Mesodermal cell (in vitro differentiated cells): ENCODE measurements around the gene NISCH.

Experiments used
- H3K27ac ChIP-seq: 2 replicates; pipeline ENCODE4 v1.7.0; 2013; ENCODE audit warnings: mild to moderate bottlenecking, low read depth, low read length, moderate library complexity; ENCODE audit not compliant: severe bottlenecking
- H3K36me3 ChIP-seq: 2 replicates; pipeline ENCODE4 v1.7.1; 2013; ENCODE audit warnings: mild to moderate bottlenecking, low read length, moderate library complexity; ENCODE audit not compliant: control insufficient read depth, insufficient read depth
- H3K4me1 ChIP-seq: one replicate; pipeline ENCODE4 v1.7.1; 2013; ENCODE audit warnings: mild to moderate bottlenecking, low read length; ENCODE audit not compliant: insufficient read depth, control insufficient read depth, poor library complexity, severe bottlenecking
- H3K4me3 ChIP-seq: 2 replicates; pipeline ENCODE4 v1.7.0; 2013; ENCODE audit warnings: low read length, control low read depth, mild to moderate bottlenecking; ENCODE audit not compliant: insufficient read depth, poor library complexity, severe bottlenecking; ENCODE audit errors: extremely low read depth
- H3K9me3 ChIP-seq: 2 replicates; pipeline ENCODE4 v1.7.1; 2013; ENCODE audit warnings: mild to moderate bottlenecking, low read length, moderate library complexity; ENCODE audit not compliant: control insufficient read depth
- WGBS, 2 experiments: methylation state at CpG; one replicate each; pipeline ENCODE4 v1.1.5; 2013; ENCODE audit warnings: missing lambda C conversion rate in 2 of 2; ENCODE audit not compliant: insufficient coverage in 2 of 2; 5-methylcytosine and 5-hydroxymethylcytosine counted together

Gene NISCH

DNA sequence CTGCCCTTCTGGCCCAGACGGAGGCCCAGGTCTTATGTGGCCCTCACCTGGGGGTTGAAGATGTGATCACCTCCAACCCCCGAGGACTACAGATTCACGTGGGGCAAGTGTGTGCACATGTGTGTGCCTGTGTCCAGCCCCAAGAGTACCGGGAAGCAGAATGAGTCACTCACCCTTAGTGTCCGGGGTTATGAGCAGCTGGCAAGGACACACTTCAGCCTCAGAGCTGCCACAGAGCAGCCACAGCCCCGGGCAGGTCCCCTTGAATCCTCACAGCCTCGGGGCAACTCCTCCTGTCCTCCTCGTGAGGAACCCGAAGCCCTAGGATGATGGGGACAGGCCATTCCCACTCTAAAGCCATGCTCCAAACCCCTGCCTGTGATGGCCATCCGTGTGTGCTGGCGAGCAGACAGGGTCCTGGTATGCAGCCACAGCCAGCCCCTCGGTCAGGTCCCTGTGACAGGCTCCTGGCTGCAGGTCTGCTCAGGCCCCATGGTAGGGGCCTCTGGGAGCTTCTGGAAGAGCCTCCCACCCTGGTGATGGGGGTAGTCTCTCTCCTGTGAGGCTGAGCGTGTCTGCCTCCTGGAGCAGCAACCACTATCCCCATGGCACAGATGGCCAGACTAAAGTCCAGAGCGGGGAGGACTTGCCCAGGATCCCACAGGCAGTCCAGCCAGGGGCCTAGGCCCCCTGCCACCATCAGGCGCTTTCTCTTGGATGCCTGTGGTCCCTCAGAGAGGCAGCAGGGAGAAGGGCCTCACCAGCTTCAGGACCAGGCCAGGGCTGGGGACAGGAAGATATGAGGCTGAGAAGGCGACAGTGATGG is 40.6 kb downstream of the NISCH start:
- Histone ChIP-seq H3K27ac (no peak overlapping the region), H3K4me3 (no peak overlapping the region), H3K36me3 (peaks cover 26% of the 10 kb centered on the region), H3K4me1 (peaks cover 9% of the 10 kb centered on the region), H3K9me3 (no peaks in the 10 kb centered on the region)
- WGBS, 2 experiments: 90 to 92% methylated on average over 13 to 15 of the region's 16 CpGs

DNA sequence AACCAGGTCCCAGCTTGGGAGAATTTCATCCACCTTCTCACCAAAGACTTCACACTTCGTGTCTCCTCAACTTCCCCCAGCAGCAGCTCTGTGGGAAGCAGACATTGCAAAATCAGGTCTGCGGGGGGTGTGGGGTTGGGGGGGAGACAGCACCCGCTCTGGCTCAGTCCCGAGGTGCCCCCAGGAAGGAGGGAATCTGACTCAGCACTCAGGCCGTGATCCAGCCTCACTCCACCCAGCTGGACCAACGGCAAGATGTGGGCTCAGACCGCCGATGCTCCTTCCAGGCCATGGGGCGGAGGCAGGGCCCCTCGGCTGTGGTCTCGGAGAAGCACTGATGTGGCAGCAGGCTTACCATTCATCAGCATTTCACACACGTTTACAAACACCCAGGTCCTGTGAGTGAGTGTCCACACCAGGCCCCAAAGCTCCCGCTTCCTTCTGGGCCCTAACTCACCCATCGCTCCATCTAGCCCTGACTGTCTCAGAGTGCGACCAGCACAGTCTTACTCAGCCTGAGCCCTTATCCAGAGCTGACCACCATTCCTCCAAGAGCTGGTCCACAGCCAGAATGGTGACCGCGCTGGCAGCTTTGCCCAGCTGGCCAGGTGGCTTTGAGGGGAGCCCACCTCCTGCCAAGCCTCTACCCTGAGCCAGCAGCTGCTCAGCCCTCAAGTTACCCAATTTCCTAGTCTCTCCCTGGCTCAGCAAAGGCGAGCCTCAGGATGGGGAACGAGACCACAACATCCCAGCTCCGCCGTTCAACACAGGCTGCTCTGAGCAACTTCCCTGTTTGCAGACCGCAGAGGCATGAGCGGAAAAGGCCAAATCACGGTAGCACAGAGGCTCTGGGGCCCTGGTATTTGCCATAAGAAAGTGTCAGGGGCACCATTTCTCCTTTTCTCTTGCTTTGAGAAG is 43.0 kb downstream of the NISCH start:
- H3K36me3 ChIP-seq: peaks cover 3% of the 10 kb centered on the region

DNA sequence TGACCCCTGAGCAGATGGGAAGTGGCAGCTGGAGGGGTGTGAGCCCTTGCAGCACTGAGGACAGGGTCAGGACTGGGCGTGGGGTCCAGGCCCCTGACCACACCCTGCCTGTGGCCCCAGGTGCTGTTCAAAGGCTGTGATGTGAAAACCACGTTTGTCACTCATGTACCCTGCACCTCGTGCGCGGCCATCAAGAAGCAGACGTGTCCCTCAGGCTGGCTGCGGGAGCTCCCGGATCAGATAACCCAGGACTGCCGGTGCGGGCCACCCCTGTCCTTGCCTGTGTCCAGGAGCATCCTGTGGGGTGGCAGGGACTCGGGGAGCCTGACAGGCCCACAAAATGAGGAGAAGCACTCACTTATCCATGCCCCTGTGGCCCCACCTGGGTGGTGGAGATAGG is 45.6 kb downstream of the NISCH start:
- Histone ChIP-seq H3K4me3 (no peak overlapping the region), H3K27ac (no peak overlapping the region), H3K36me3 (no peaks in the 10 kb centered on the region), H3K4me1 (no peaks in the 10 kb centered on the region), H3K9me3 (no peaks in the 10 kb centered on the region)
- 93 to 98% methylated on average over 8 to 11 of the region's 11 CpGs for WGBS, 2 experiments

More for the DNA sequence above, 43.0 kb downstream of the NISCH start:
- Histone ChIP-seq H3K9me3 (no peaks in the 10 kb centered on the region), H3K27ac (no peak overlapping the region), H3K4me1 (peaks cover 4% of the 10 kb centered on the region), H3K4me3 (no peak overlapping the region)
- 90 to 93% methylated on average over 20 to 22 of the region's 24 CpGs for WGBS, 2 experiments

DNA sequence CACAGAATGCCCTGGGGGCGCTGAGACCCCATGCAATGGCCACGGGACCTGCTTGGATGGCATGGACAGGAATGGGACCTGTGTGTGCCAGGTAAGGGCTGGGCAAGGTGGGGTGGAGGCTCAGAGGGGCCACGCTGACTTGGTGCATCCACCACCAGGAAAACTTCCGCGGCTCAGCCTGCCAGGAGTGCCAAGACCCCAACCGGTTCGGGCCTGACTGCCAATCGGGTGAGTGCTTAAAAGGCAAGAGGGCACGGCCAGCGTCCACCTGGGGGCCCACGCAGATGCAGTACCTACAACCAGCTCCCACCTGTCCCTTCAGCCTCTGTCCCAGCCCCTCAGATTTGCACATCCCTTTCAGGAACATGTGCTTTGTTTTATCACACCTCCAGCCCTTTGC is 46.6 kb downstream of the NISCH start:
- H3K9me3 ChIP-seq: no peaks in the 10 kb centered on the region
- H3K4me3 ChIP-seq: no peak overlapping the region
- no peaks in the 10 kb centered on the region for H3K36me3 ChIP-seq
- H3K27ac ChIP-seq: no peak overlapping the region
- WGBS, 2 experiments: 87 to 89% methylated on average over 10 to 11 of the region's 11 CpGs
- H3K4me1 ChIP-seq: no peaks in the 10 kb centered on the region

DNA sequence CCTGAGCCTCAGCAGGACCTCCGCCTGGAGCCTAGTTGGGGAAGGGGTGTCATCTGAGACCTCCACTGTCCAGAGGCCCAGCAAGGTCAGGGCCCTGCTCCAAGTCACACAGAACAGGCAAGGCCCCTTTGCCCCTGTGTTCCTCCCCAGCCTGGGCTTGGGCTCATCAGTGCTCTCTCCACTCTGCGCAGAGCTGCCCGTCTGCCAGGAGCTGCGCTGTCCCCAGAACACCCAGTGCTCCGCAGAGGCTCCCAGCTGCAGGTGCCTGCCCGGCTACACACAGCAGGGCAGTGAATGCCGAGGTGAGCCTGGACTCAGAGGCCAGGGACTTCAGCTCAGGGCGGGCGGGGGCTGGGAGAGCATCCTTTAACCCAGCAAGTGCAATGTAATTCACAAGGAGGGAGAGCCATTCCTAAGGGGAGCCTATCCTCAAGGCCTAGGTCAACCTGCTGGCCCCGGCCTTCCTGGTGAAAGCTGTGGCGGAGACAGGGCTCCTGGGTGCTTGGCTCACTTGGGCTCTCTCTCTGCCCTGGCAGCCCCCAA is 47.5 kb downstream of the NISCH start:
- Histone ChIP-seq H3K9me3 (no peaks in the 10 kb centered on the region), H3K4me1 (no peaks in the 10 kb centered on the region), H3K4me3 (no peak overlapping the region), H3K36me3 (no peaks in the 10 kb centered on the region), H3K27ac (no peak overlapping the region)
- WGBS, 2 experiments: 91 to 95% methylated on average over 10 to 11 of the region's 11 CpGs

DNA sequence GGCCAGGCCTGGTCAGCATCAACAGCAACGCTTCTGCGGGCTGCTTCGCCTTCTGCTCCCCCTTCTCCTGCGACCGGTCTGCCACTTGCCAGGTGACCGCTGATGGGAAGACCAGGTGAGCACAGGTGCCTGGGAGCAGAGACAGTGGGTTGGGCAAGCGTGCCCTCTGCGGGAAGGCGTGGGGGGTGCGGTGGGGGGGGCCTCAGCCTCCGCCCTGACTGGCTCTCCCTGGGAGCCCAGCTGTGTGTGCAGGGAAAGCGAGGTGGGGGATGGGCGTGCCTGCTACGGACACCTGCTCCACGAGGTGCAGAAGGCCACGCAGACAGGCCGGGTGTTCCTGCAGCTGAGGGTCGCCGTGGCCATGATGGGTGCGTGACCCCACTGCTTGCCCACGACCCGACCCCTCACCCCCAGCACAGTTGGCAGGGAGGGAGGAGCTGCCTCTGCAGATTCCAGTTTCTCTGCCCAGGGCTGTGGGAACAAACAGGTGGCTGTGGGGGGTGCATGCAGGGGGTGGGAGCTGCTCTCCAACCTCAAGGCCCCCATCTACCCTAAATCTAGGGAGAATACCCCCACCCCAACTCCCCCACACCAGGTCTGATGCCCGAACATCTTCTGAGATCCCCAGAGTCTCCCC is 48.5 kb downstream of the NISCH start:
- H3K4me3 ChIP-seq: no peak overlapping the region
- H3K27ac ChIP-seq: no peak overlapping the region
- no peaks in the 10 kb centered on the region for H3K9me3 ChIP-seq
- WGBS, 2 experiments: 79 to 81% methylated on average over 11 to 17 of the region's 23 CpGs
- H3K36me3 ChIP-seq: no peaks in the 10 kb centered on the region
- H3K4me1 ChIP-seq: no peaks in the 10 kb centered on the region

DNA sequence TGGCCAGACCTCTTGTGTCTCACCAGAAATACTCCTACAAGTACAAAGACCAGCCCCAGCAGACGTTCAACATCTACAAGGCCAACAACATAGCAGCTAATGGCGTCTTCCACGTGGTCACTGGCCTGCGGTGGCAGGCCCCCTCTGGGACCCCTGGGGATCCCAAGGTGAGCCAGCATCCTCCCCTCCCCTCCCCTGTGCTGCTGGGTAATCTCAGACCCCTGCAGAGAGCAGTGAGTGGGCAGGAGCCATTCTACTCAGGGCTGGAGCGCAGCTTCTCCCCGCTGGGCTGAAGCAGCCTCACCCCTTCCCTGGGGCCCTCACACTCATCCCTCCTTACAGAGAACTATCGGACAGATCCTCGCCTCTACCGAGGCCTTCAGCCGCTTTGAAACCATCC is 49.6 kb downstream of the NISCH start:
- no peaks in the 10 kb centered on the region for H3K9me3 ChIP-seq
- no peaks in the 10 kb centered on the region for H3K4me1 ChIP-seq
- 85 to 92% methylated on average over 9 to 10 of the region's 10 CpGs for WGBS, 2 experiments

DNA sequence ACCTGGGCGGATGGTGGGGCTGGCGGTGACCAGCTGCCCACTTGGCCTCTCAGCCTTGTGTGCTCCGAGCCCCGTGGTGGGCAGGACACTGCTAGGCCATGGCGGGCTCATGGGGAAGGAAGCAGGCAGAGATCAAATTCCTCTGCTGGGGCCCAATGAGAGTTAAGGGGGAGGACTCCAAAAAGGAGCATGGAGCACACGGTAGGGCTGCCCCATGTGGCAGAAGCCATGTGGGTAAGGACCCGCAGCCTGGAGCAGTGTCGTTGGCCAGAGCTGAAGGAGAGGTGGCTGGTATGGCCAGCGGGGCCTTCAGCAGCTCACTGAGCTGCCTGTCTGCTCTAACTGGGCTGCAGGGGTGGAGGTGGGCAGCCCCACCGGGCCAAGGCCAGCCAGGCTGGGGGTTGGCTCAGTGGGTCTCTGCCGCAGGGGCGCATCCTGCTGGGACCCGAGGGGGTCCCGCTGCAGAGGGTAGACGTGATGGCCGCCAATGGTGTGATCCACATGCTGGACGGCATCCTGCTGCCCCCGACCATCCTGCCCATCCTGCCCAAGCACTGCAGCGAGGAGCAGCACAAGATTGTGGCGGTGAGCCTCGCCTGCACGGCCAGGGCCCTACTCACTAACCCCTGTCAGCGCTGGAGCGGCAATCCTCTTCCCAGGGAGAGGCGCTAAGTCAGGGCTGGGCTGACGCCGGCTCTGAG is 51.0 kb downstream of the NISCH start:
- Histone ChIP-seq H3K36me3 (no peaks in the 10 kb centered on the region), H3K4me3 (no peak overlapping the region), H3K9me3 (no peaks in the 10 kb centered on the region), H3K27ac (no peak overlapping the region), H3K4me1 (no peaks in the 10 kb centered on the region)
- WGBS, 2 experiments: 91 to 93% methylated on average over 19 to 27 of the region's 27 CpGs

More for the DNA sequence above, 49.6 kb downstream of the NISCH start:
- no peak overlapping the region for H3K4me3 ChIP-seq
- H3K36me3 ChIP-seq: no peaks in the 10 kb centered on the region
- H3K27ac ChIP-seq: no peak overlapping the region

DNA sequence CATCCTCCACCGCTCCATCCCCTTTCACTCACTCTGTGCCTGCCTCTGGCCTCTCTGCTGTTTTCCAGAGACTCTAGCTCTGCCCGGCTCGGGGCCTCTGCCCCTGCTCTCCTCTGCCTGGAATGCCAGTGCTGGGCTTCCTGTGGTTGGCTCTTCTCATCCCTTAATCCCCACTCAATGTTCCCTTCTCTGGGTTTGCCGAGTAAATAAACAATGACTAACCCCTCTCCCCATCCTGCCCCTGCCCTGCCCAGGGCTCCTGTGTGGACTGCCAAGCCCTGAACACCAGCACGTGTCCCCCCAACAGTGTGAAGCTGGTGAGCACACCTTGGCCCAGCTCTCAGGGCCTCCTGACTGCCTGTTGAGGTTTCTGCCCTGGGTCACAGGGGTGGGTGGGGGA is 52.0 kb downstream of the NISCH start:
- H3K4me1 ChIP-seq: no peaks in the 10 kb centered on the region
- H3K9me3 ChIP-seq: no peaks in the 10 kb centered on the region
- no peak overlapping the region for H3K27ac ChIP-seq
- H3K36me3 ChIP-seq: no peaks in the 10 kb centered on the region
- WGBS, 2 experiments: 71 to 87% methylated on average over 4 of the region's 5 CpGs
- H3K4me3 ChIP-seq: no peak overlapping the region
